ENCODE measurements around the gene CDH23.
"Not testable (repeated sequence)": the region's sequence is repeated elsewhere in the genome, so short reads cannot be mapped to it uniquely, and the experiment has no call there.

The CDH23 gene

GRCh38 chr10:71590781-71591350, 194.1 kb downstream of the CDH23 start:
- no peak for DNase-seq
- intact Hi-C loops (cut with DNase I): no loop called here

GRCh38 chr10:71594934-71595571, 198.3 kb downstream of the CDH23 start:
- intact Hi-C loops (cut with DNase I): no loop called here
- DNase-seq: no peak

- DNase-seq: no peak
- intact Hi-C loops (cut with DNase I): no loop called here
Measured at GRCh38 chr10:71595649-71596048, 198.9 kb downstream of the CDH23 start.

GRCh38 chr10:71596127-71596526, 199.4 kb downstream of the CDH23 start:
- no peak for DNase-seq
- intact Hi-C loops (cut with DNase I): no loop called here

- intact Hi-C loops (cut with DNase I): no loop called here
- no peak for DNase-seq
Measured at GRCh38 chr10:71596759-71597158, 200.0 kb downstream of the CDH23 start.

GRCh38 chr10:71597821-71598498, 201.2 kb downstream of the CDH23 start:
- DNase-seq: peak; percentile 41 to 90 (median 76)
- intact Hi-C loops (cut with DNase I): no loop called here

GRCh38 chr10:71598621-71599055, 201.9 kb downstream of the CDH23 start:
- peak; percentile 67 to 96 (median 89) for DNase-seq
- intact Hi-C loops (cut with DNase I): no loop called here

GRCh38 chr10:71599518-71599917, 202.8 kb downstream of the CDH23 start:
- intact Hi-C loops (cut with DNase I): no loop called here
- no peak for DNase-seq

GRCh38 chr10:71600242-71600641, 203.5 kb downstream of the CDH23 start:
- intact Hi-C loops (cut with DNase I); DNase-seq: not testable (repeated sequence)

- intact Hi-C loops (cut with DNase I): no loop called here
- no peak for DNase-seq
Measured at GRCh38 chr10:71600849-71601248, 204.1 kb downstream of the CDH23 start.

- intact Hi-C loops (cut with DNase I): no loop called here
- DNase-seq: no peak
Measured at GRCh38 chr10:71601273-71601672, 204.6 kb downstream of the CDH23 start.

GRCh38 chr10:71603150-71603549, 206.4 kb downstream of the CDH23 start:
- DNase-seq: no peak
- intact Hi-C loops (cut with DNase I): no loop called here

GRCh38 chr10:71603754-71604153, 207.0 kb downstream of the CDH23 start:
- intact Hi-C loops (cut with DNase I): no loop called here
- DNase-seq: no peak

- DNase-seq: no peak
- intact Hi-C loops (cut with DNase I): no loop called here
Measured at GRCh38 chr10:71604324-71605018, 207.8 kb downstream of the CDH23 start.

GRCh38 chr10:71605263-71605962, 208.7 kb downstream of the CDH23 start:
- no peak for DNase-seq
- intact Hi-C loops (cut with DNase I): no loop called here

- intact Hi-C loops (cut with DNase I): no loop called here
- DNase-seq: no peak
Measured at GRCh38 chr10:71606257-71607081, 209.7 kb downstream of the CDH23 start.

GRCh38 chr10:71607082-71607443, 210.3 kb downstream of the CDH23 start:
- DNase-seq: no peak
- intact Hi-C loops (cut with DNase I): no loop called here
